ENCODE measurements around the gene PTPN2.

The PTPN2 gene

DNA sequence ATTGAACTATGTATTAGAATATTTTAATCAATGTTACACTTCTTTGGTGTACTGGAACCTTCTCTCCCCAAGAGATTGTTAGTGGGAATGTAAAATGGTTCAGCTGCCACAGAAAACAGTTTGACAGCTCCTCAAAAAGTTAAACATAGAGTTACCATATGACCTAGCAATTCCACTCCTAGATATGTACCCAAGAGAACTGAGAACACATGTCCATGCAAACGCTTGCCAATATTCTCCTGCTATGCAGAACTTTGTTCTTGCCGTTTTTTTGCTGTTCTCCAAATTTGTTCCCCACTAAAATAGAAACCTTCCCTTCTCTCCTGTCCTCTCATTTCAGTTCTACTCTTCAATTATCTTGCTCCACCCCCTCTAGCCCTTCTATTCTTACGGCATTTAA lies 87.6 kb downstream of the PTPN2 start:
- TF ChIP-seq, protein P1, sequence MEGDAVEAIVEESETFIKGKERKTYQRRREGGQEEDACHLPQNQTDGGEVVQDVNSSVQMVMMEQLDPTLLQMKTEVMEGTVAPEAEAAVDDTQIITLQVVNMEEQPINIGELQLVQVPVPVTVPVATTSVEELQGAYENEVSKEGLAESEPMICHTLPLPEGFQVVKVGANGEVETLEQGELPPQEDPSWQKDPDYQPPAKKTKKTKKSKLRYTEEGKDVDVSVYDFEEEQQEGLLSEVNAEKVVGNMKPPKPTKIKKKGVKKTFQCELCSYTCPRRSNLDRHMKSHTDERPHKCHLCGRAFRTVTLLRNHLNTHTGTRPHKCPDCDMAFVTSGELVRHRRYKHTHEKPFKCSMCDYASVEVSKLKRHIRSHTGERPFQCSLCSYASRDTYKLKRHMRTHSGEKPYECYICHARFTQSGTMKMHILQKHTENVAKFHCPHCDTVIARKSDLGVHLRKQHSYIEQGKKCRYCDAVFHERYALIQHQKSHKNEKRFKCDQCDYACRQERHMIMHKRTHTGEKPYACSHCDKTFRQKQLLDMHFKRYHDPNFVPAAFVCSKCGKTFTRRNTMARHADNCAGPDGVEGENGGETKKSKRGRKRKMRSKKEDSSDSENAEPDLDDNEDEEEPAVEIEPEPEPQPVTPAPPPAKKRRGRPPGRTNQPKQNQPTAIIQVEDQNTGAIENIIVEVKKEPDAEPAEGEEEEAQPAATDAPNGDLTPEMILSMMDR (IDR thresholded peaks at IDR 0.05; ENCODE audit: insufficient read depth, low read depth, low read length, missing control alignments) = no peak
- H3K4me3 ChIP-seq (ENCODE audit: low read length) = no peak overlapping the region
- no peak for DNase-seq (ENCODE audit: low read depth)

DNA sequence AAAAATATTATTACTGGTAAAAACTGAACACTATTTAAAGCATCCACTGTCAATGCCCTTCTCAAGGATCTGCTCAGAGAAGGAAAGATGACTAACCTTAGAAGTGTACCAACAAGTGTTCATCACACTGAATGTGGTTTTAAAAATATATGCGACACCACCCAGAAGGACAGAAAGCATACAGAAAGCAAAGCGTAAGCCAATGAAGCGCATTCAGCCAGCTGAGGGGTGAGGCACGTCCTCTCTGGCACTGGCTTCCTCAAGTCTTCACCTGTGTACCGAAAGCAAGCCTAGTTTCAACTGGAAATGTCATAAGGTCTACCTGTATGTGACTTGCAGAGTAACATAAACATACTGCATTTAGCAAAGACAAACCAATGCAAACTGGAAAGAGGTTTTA lies 92.4 kb downstream of the PTPN2 start:
- no peak overlapping the region for H3K4me3 ChIP-seq (ENCODE audit: low read length)
- no peak for DNase-seq (ENCODE audit: low read depth)
- TF ChIP-seq, protein P1 (IDR thresholded peaks at IDR 0.05; ENCODE audit: insufficient read depth, low read depth, low read length, missing control alignments) = no peak

GRCh38 chr18:12786669-12787068 lies 97.4 kb downstream of the PTPN2 start:
- DNase-seq (ENCODE audit: low read depth) = no peak
- no peak overlapping the region for H3K4me3 ChIP-seq (ENCODE audit: low read length)
- TF ChIP-seq, protein P1 (IDR thresholded peaks at IDR 0.05; ENCODE audit: insufficient read depth, low read depth, low read length, missing control alignments) = no peak

GRCh38 chr18:12783524-12783923 lies 100.5 kb downstream of the PTPN2 start:
- no peak overlapping the region for H3K4me3 ChIP-seq (ENCODE audit: low read length)
- DNase-seq (ENCODE audit: low read depth) = no peak
- TF ChIP-seq, protein P1 (IDR thresholded peaks at IDR 0.05; ENCODE audit: insufficient read depth, low read depth, low read length, missing control alignments) = no peak

GRCh38 chr18:12782521-12782920 lies 101.5 kb downstream of the PTPN2 start:
- no peak for DNase-seq (ENCODE audit: low read depth)
- H3K4me3 ChIP-seq (ENCODE audit: low read length) = no peak overlapping the region
- TF ChIP-seq, protein P1 (IDR thresholded peaks at IDR 0.05; ENCODE audit: insufficient read depth, low read depth, low read length, missing control alignments) = no peak

DNA sequence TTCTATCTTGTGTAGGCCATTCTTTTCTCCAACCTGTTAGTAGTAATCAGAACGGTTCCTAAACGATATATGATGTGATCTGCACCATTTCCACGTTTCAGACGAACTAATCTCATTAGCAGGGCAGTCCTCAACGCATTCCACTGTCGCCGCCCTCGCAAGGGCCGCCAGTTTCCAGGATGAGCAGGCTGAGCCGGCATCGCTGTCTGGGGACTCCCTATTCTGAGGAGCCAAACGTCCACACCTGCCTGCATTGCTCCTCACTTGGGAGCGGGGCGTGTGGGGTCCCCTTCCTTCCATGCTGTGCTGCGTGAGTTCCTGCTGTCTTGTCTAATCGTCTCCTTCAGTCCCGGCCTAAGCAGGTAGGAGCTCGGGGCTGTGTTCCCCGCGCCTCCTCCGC lies 104.6 kb downstream of the PTPN2 start:
- H3K4me3 ChIP-seq (ENCODE audit: low read length) = no peak overlapping the region
- no peak for DNase-seq (ENCODE audit: low read depth)
- TF ChIP-seq, protein P1 (IDR thresholded peaks at IDR 0.05; ENCODE audit: insufficient read depth, low read depth, low read length, missing control alignments) = no peak

GRCh38 chr18:12779043-12779442 lies 105.0 kb downstream of the PTPN2 start:
- no peak overlapping the region for H3K4me3 ChIP-seq (ENCODE audit: low read length)
- DNase-seq (ENCODE audit: low read depth) = no peak
- TF ChIP-seq, protein P1 (IDR thresholded peaks at IDR 0.05; ENCODE audit: insufficient read depth, low read depth, low read length, missing control alignments) = no peak
